Kidney (tissue), 14 donors: Measurements from ENCODE around the gene DACT2. TPM values are rescaled to one million over a fixed set of nuclear protein-coding genes. Genes with fewer than 3 reads are reported as not detected.

Experiments used
- DNase-seq, 5 donors: peaks; one replicate each; pipeline ENCODE4 v3.0.0-alpha.2; 2013 to 2020
- FAIRE-seq: peaks from 2 replicates; lab custom pipeline; 2012; peaks lifted over from hg19 to GRCh38; lab: Jason Lieb, UNC
- H3K27ac ChIP-seq, 2 donors: one replicate each; pipeline ENCODE4 v1.7.0; 2013; ENCODE audit warnings: low read depth in 2 of 2, low read length in 2 of 2, inconsistent platforms in 1 of 2
- H3K27me3 ChIP-seq: one replicate; pipeline ENCODE4 v1.7.1; 2013; ENCODE audit warnings: low read length, inconsistent platforms; ENCODE audit not compliant: control insufficient read depth, insufficient read depth
- H3K36me3 ChIP-seq, 3 donors: one replicate each; pipeline versions ENCODE4 v1.7.0 to v1.7.1; 2013; ENCODE audit warnings: low read length in 3 of 3, control low read depth in 1 of 3, inconsistent platforms in 1 of 3; ENCODE audit not compliant: insufficient read depth in 3 of 3, control insufficient read depth in 2 of 3
- H3K4me1 ChIP-seq, 3 donors: one replicate each; pipeline versions ENCODE4 v1.7.0 to v1.7.1; 2013; ENCODE audit warnings: low read length in 3 of 3, inconsistent platforms in 1 of 3, low read depth in 1 of 3; ENCODE audit not compliant: control insufficient read depth in 2 of 3, insufficient read depth in 2 of 3
- H3K4me3 ChIP-seq, 3 donors: one replicate each; pipeline versions ENCODE4 v1.7.0 to v1.8.1; 2013; ENCODE audit warnings: low read length in 3 of 3, control low read depth in 1 of 3, inconsistent platforms in 1 of 3
- H3K9ac ChIP-seq, 3 donors: one replicate each; pipeline versions ENCODE4 v1.7.0 to v1.7.1; 2013; ENCODE audit warnings: low read length in 3 of 3, control low read depth in 1 of 3, inconsistent platforms in 1 of 3
- H3K9me3 ChIP-seq, 3 donors: one replicate each; pipeline versions ENCODE4 v1.7.0 to v1.7.1; 2013; ENCODE audit warnings: low read length in 3 of 3, control low read depth in 1 of 3, inconsistent platforms in 1 of 3; ENCODE audit not compliant: control insufficient read depth in 2 of 3, insufficient read depth in 1 of 3
- CTCF ChIP-seq: IDR thresholded peaks from 3 replicates; pipeline ENCODE4 v1.5.1; 2012; ENCODE audit warnings: mild to moderate bottlenecking, moderate library complexity, borderline replicate concordance; ENCODE audit not compliant: insufficient read depth; ENCODE audit errors: extremely low read depth
- intact Hi-C: fragments of 100-400 bp; cut with DNase I; formaldehyde crosslinking; loops from one replicate; pipeline ENCODE4 v1.11.1; 2022
- polyA plus RNA-seq: library from polyadenylated mRNA; stranded (reverse); fragments of 350-450 nt; fragmentation: Illumina TruSeq; extraction: RNeasy Lipid Tissue Mini Kit (QIAGEN cat#74804); gene quantifications from one replicate; pipeline ENCODE4 v1.2.3, GENCODE V29; 2014; ENCODE audit warnings: low read depth, low replicate concordance; ENCODE audit not compliant: insufficient read depth
- total RNA-seq: library from RNA; stranded (reverse); fragmentation: NEBNext Ultra II Directional; extraction: Animal tissue kit (Norgen Biotek cat#: 25700); gene quantifications from one replicate; pipeline ENCODE4 v1.2.1, GENCODE V29; 2021
- donor health status: control.
- donor health status: control.
- donor health status: control.
- donor health status: control.
- donor health status: control.
- donor health status: DM: yes; HTN: yes; CAD: no.
- donor health status: Normal renal cell carcinoma (clear cell type).

Gene DACT2
- total and polyA plus RNA-seq, 2 donors from 2014 or later = 4.8 to 5.0 TPM

GRCh38 chr6:168318090-168318489 is 1.5 kb downstream of the DACT2 start:
- Histone ChIP-seq H3K9me3 (no peaks in the 10 kb centered on the region), H3K4me3 (peak overlapping the region; percentile 63 to 76 (median 75)), H3K4me1 (peaks cover 8 to 17% (median 10%) of the 10 kb centered on the region in 3 donors), H3K9ac (peak overlapping the region in 1 of 3 donors; percentile 51), H3K27ac (peak overlapping the region in 1 of 2 donors; percentile 11), H3K36me3 (no peaks in the 10 kb centered on the region), H3K27me3 (no peaks in the 10 kb centered on the region)
- DNase-seq = peak in 1 of 5 donors; percentile 52
- no peak for FAIRE-seq
- intact Hi-C loops = no loop called here
- no peak for TF ChIP-seq CTCF

- intact Hi-C loops = no loop called here
- TF ChIP-seq CTCF = no peak
- Histone ChIP-seq H3K4me1 (peaks cover 16 to 18% (median 17%) of the 10 kb centered on the region in 3 donors), H3K4me3 (peak overlapping the region in 2 of 3 donors; percentile 4 to 21), H3K27me3 (no peaks in the 10 kb centered on the region), H3K9ac (no peak overlapping the region), H3K36me3 (peaks cover 0 to 2% (median 0%) of the 10 kb centered on the region in 3 donors), H3K9me3 (no peaks in the 10 kb centered on the region), H3K27ac (no peak overlapping the region)
- FAIRE-seq (no peak), DNase-seq (peak in 4 of 5 donors; percentile 76 to 88 (median 84))
These were observed 4.0 kb downstream of the DACT2 start for GRCh38 chr6:168315596-168315995.

GRCh38 chr6:168314948-168315347 is 4.6 kb downstream of the DACT2 start:
- FAIRE-seq = no peak
- intact Hi-C loops = no loop called here
- H3K27ac ChIP-seq = no peak overlapping the region

More at GRCh38 chr6:168314948-168315347, 4.6 kb downstream of the DACT2 start:
- TF ChIP-seq CTCF = peak; percentile 27
- peak in 4 of 5 donors; percentile 71 to 89 (median 80) for DNase-seq
- Histone ChIP-seq H3K36me3 (peaks cover 0 to 2% (median 0%) of the 10 kb centered on the region in 3 donors), H3K27me3 (no peaks in the 10 kb centered on the region), H3K9ac (no peak overlapping the region), H3K4me3 (peak overlapping the region in 2 of 3 donors; percentile 0 to 39), H3K9me3 (no peaks in the 10 kb centered on the region), H3K4me1 (peaks cover 16 to 18% (median 17%) of the 10 kb centered on the region in 3 donors)
